ENCODE data around the gene LYAR.
"Not testable (repeated sequence)": the region's sequence is repeated elsewhere in the genome, so short reads cannot be mapped to it uniquely, and the experiment has no call there.

Gene LYAR

DNA sequence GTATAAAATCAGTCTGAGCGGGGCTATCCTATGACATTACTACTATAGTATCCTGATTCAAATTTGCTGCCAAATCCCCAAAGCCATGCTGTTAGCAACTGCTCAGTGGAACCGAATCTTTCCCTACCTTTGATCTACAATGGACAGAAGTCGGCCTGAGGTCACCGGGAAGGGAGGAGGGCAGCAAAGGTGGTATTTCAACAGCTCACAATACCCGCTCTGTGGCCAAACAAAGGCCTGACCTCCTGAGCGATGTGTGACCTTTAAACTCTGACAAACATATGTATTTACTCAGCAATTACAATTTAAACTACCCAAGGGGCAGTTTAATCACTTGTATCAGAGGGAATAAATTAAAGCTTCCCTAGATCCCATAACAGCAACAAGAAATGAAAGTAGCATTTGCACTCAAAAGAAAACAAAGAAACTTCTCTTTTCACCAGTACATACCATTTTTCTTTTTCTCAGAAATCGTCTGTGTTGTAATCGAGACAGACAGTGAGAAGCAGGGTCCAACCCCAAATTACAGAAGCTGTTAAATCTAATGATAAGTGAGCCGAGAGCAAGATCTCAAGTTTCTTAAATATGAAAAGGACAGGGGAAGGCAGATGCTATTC is 30.4 kb downstream of the LYAR start:
- no peak for DNase-seq

GRCh38 chr4:4257705-4258104 is 32.2 kb downstream of the LYAR start:
- DNase-seq: not testable (repeated sequence)

DNA sequence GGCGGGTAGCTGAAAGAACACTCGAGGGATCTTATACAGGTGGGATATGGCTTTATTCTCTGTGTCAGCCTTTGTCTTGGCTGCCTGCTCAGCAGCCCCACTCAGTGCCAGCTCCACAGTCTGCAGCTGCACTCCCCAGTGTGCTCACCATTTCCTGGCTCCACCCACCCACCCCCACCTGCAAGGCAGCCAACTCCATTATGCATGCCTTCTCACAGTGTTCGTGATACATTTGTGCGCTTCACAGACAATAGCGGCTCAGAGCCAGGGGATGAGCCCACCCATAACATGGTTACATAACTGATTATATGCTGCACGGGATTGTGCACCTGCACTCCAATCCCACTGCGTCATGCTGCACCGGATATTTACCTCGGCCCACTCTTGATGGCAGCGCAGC is 33.2 kb downstream of the LYAR start:
- DNase-seq: no peak

GRCh38 chr4:4254666-4255065 is 35.3 kb downstream of the LYAR start:
- DNase-seq: no peak

- DNase-seq: no peak
Measured at GRCh38 chr4:4254199-4254598, 35.8 kb downstream of the LYAR start.

- DNase-seq: no peak
Measured at GRCh38 chr4:4249866-4250265, 40.1 kb downstream of the LYAR start.

GRCh38 chr4:4249342-4249741 is 40.6 kb downstream of the LYAR start:
- DNase-seq: not testable (repeated sequence)

DNA sequence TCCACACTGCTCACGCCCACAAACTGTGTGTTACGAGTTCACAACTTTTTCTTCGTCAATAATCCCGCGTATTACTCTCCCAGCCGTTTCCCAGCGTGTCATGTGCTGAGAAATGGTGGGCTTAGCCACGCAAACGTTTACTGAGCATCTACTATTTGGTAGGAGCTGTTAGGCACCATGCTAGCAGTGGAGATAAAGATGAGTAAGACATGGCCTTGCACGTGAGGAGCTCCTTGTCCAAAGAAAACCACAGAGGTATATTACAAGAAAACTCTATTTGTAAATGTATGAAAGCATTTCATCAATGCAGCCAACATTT is 41.1 kb downstream of the LYAR start:
- DNase-seq: no peak

DNA sequence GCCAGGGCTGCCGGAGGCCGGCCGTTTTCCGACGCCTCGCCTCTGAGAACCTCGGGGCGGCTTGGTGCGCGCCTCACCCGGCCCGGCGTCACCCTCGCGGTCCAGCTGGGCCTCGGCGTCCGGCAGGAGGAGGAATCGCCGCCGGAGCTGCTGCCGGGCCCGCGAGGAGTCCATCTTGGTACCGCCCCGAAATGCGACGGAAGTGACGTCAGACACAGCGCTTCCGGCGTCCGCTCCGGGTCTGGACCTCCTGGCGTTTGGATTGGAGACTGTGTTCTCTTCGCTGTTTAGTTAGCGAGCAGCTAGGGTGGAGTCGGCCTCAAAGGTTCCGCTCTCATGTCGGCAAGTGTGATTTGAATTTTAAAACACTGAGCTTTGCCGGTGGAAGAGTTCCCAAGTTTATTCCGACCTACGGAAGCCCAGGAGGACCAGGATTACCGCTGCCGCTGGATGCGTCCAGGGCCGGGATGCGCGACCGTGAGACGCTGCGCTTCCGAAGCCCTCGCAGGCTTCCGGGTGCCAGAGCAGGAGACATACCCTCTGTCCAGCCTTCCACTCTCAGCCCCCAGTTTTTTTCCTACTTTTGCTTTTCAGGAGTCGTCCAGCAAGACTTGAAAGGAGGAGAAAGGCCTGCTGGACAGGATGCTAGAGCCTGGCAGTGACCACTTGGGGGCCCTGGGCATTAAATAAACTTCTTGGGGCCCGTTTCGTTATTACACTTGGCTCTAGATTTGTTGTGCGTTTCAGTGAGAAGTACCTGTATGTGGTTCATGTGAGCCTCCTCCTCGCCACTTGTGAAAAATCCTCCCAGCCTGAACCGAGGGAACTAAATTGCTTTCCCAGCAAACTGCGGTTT is 41.7 kb downstream of the LYAR start, which contains the start of gene TMEM128:
Gene TMEM128 (minus strand): TSS at position 195 of the 856 bp plus-strand sequence. CDS start 21 bp downstream, at position 174.
- DNase-seq: peak; percentile 49

- no peak for DNase-seq
Measured at GRCh38 chr4:4247696-4248028, 42.3 kb downstream of the LYAR start.

DNA sequence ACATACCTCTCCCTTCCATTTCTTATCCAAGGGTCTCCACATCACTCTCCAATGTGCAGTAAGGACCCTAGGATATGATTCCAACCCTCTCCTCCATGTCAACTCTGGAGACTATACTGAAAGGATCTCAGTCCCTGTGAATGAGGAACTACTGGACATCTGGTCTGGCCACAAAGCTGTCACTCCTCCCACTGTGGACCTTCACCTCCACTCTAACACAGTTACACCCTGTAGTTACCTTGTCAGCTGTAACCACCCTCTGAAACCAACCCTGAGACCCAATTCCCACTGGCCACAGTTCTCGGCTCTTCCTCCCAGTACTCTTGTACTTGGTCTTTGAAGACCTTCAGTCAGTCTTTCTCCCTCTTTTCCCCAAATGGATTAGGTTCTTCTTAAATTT is 44.8 kb downstream of the LYAR start:
- no peak for DNase-seq

- not testable (repeated sequence) for DNase-seq
Measured at GRCh38 chr4:4239551-4239950, 50.4 kb downstream of the LYAR start.

DNA sequence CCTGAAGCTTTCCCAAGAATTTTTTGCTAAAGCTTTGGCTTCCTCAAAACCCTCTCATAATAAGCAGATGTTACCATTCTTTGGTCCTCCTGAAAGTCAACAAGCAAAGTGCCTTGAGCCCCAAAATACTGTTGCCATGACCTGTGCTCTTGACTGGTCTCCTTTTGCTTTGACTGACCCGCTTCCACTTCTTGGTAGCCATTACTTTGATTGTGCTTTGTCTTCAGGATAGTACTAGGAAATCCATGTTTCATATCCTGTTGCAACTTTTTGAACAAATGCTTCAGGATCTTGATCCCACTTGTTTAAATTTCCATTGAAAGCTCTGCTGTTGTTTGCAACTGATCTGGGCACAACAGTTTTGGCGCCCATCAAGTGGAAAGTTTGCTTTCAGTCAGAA is 56.3 kb downstream of the LYAR start:
- no peak for DNase-seq

GRCh38 chr4:4228356-4228668 is 61.6 kb downstream of the LYAR start:
- no peak for DNase-seq

- no peak for DNase-seq
Measured at GRCh38 chr4:4227510-4228355, 62.2 kb downstream of the LYAR start.

- no peak for DNase-seq
Measured at GRCh38 chr4:4226606-4227438, 63.1 kb downstream of the LYAR start, which contains the start of gene OTOP1. TSS of gene OTOP1 (minus strand) at chr4:4226929. CDS start at chr4:4226864, 65 bp downstream.

DNA sequence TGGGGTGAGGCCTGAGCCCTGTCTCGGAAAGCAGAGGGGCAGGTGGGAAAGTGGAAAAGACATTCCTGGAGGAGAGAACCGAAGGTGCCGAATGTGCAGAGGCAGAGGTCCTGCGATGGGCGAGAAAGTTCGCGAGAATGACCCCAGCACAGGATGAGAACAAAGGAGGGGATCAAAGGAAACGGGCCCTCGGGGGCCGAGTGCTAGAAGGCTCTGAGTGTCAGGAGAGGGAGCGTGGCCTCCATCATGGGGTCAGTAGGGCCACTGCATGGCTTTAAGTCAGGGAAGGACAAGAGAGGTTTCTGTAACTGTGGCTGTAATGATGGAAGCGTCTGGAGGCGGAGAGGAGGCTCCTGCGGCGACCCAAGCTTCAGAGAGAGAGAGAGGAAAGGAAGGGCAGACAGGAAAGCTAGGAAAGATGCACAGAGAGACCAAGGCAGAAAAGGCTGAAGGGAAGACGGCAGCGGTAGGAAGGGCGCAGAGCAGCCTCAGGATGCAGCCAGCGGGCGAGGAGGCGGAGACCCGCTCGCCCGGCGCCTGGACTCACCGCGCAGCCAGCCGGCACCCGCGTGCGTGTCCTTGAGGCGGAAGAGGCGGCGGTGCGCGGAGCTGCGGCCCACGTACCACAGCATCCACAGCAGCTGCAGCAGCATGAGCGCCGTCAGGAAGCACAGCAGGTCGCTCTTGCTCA is 63.9 kb downstream of the LYAR start:
- no peak for DNase-seq

All from GOT3 (cell line).